ENCODE results near the gene DYNAP. TPM values are rescaled to one million over a fixed set of nuclear protein-coding genes. Genes with fewer than 3 reads are reported as not detected.

The DYNAP gene
- polyA plus RNA-seq, 1 donor, result 0.37 TPM

DNA sequence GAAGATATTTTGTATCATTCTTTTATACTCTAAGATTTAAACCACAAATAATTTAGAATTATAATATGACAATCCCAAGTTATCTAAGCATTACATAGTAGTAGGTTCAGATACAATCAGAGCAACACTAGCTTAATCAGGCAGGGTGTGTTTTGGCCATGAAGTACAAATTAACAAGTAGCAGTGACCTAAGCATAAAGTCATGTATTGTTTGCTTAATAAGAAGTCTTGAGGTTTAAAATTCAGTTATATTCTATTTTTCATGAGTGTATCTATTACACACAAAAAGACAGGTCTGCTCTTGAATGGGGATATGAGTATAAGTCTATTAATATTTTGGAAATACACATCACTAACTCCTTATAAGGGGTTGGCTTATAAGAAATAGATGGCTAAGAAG is 39.9 kb downstream of the DYNAP start:
- Histone ChIP-seq H3K27me3 (ENCODE audit: control insufficient read depth, insufficient read depth, low read length) (no peaks in the 10 kb centered on the region), H3K36me3 (ENCODE audit: control insufficient read depth, insufficient read depth, low read length) (no peaks in the 10 kb centered on the region), H3K4me3 (ENCODE audit: low read length) (no peak overlapping the region), H3K4me1 (ENCODE audit: control insufficient read depth, insufficient read depth, low read length) (no peaks in the 10 kb centered on the region), H3K27ac (ENCODE audit: low read length) (no peak overlapping the region), H3K9me3 (ENCODE audit: control insufficient read depth, low read depth, low read length) (no peaks in the 10 kb centered on the region)
- DNase-seq, result no peak

DNA sequence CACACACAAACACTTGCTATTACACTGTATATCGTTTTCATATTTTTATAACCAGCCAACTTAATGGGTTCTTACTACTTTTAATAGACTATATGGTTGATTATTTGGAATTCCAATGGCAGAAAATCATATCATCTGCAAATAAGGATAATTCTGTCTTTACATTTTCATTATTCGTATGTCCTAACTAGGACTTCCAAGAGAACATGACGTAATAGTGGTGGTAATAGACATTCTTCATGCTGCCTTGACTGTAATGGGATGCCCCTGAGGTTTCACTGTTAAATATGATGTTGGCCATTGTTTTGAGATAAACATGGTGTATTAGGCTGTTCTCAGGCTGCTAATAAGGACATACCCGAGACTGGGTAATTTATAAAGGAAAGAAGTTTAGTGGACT is 45.2 kb downstream of the DYNAP start:
- DNase-seq, result no peak
- no peaks in the 10 kb centered on the region for H3K36me3 ChIP-seq (ENCODE audit: control insufficient read depth, insufficient read depth, low read length)
- no peaks in the 10 kb centered on the region for H3K27me3 ChIP-seq (ENCODE audit: control insufficient read depth, insufficient read depth, low read length)
- no peak overlapping the region for H3K27ac ChIP-seq (ENCODE audit: low read length)
- no peaks in the 10 kb centered on the region for H3K4me1 ChIP-seq (ENCODE audit: control insufficient read depth, insufficient read depth, low read length)
- no peaks in the 10 kb centered on the region for H3K9me3 ChIP-seq (ENCODE audit: control insufficient read depth, low read depth, low read length)
- 60% methylated on average over 1 of the region's 4 CpGs for WGBS (ENCODE audit: insufficient coverage, low lambda C conversion rate)
- no peak overlapping the region for H3K4me3 ChIP-seq (ENCODE audit: low read length)

DNA sequence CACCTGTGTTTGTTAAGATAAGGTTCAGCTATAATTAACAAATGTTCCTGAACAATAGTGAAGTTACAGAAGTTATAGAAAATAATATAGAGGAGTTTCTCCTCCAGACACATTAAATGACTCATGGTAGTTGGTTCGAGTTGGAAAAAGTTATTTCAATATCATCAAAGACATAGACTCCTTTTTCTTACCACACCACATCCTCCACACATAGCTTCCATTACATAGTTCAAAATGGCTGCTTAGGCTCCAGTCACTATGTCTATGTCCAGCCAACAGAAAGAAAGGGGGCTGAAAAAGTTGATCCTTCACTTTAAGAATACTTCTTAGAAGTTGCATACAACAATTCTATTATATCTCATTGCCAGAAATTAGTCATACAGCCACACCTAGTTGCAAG is 50.7 kb downstream of the DYNAP start:
- Histone ChIP-seq H3K36me3 (ENCODE audit: control insufficient read depth, insufficient read depth, low read length) (no peaks in the 10 kb centered on the region), H3K4me1 (ENCODE audit: control insufficient read depth, insufficient read depth, low read length) (no peaks in the 10 kb centered on the region), H3K27me3 (ENCODE audit: control insufficient read depth, insufficient read depth, low read length) (no peaks in the 10 kb centered on the region), H3K4me3 (ENCODE audit: low read length) (no peak overlapping the region), H3K27ac (ENCODE audit: low read length) (no peak overlapping the region), H3K9me3 (ENCODE audit: control insufficient read depth, low read depth, low read length) (no peaks in the 10 kb centered on the region)
- DNase-seq, result no peak
- no CpG with 5 or more reads among the region's 1 CpG for WGBS (ENCODE audit: insufficient coverage, low lambda C conversion rate)

DNA sequence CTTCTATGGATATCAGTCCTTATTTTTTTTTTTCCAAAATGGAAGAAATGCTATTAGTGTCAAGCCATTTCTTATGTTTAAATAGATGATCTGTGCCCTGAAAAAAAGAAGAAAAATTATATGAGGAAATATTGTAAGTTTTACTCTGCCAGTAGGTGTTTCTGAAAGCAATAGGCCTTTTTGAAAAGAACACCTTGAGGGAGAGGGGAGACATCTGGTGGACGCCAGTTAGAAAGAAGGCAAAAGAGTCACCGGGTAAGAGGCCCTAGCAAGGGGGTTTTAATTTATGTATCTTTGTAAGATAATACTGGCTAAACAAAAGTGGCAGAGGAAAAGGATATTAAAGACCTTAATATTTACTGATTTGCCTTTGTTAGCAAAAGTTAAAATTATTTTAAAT is 56.1 kb downstream of the DYNAP start:
- Histone ChIP-seq H3K36me3 (ENCODE audit: control insufficient read depth, insufficient read depth, low read length) (no peaks in the 10 kb centered on the region), H3K4me3 (ENCODE audit: low read length) (no peak overlapping the region), H3K27me3 (ENCODE audit: control insufficient read depth, insufficient read depth, low read length) (no peaks in the 10 kb centered on the region), H3K27ac (ENCODE audit: low read length) (no peak overlapping the region), H3K4me1 (ENCODE audit: control insufficient read depth, insufficient read depth, low read length) (no peaks in the 10 kb centered on the region), H3K9me3 (ENCODE audit: control insufficient read depth, low read depth, low read length) (no peaks in the 10 kb centered on the region)
- DNase-seq, result peak; percentile 33 to 61
- WGBS (ENCODE audit: insufficient coverage, low lambda C conversion rate), result 0% methylated on average over 1 of the region's 2 CpGs

Other genes starting within 250 kb of the DYNAP start
- gene STARD6, start 233.4 kb upstream of the DYNAP start, polyA plus RNA-seq, result 0.06 TPM
- 3.6 TPM for gene C18orf54, start 233.3 kb upstream of the DYNAP start, polyA plus RNA-seq
- gene RAB27B, start 237.2 kb downstream of the DYNAP start, polyA plus RNA-seq, result 9.6 TPM

Data from large intestine (tissue), 3 donors.